AG04449 (cell line): Measurements from ENCODE around the gene NCK1.
"Not testable (repeated sequence)": the region's sequence is repeated elsewhere in the genome, so short reads cannot be mapped to it uniquely, and the experiment has no call there.

Experiments
- CTCF ChIA-PET: fragments of 350-600 bp; formaldehyde crosslinking; extraction: SDS; loops from one replicate; lab custom pipeline; 2021; ENCODE audit warnings: antibody characterized with exemption; lab: Yijun Ruan, JAX
- POLR2A ChIA-PET: fragments of 400-600, 350-600 bp; formaldehyde crosslinking; extraction: SDS; loops from one replicate; lab custom pipeline; 2020; ENCODE audit warnings: antibody characterized with exemption, inconsistent platforms; lab: Yijun Ruan, JAX
- DNase-seq: peaks from one replicate; pipeline ENCODE4 v3.0.0-alpha.2; 2010; ENCODE audit warnings: low read depth, low spot score
- H3K4me3 ChIP-seq: 2 replicates; pipeline ENCODE4 v1.5.1; 2011; ENCODE audit warnings: low read depth, mild to moderate bottlenecking, control low read depth, low read length
- CTCF ChIP-seq: IDR thresholded peaks from one replicate; pipeline ENCODE4 v1.5.1; 2011; ENCODE audit warnings: mild to moderate bottlenecking, moderate library complexity, low read length, control low read depth, inconsistent platforms; ENCODE audit not compliant: insufficient read depth; ENCODE audit errors: missing control alignments

The NCK1 gene

GRCh38 chr3:136893848-136894443, 31.9 kb downstream of the NCK1 start:
- no peak for TF ChIP-seq CTCF
- peak; percentile 21 for DNase-seq
- no peak overlapping the region for H3K4me3 ChIP-seq
- POLR2A ChIA-PET: no interaction called here
- CTCF ChIA-PET: interaction anchor here (0.8 kb wide), 1 partner anchor 120 kb away, joined by 3 read pairs; no protein-coding TSS in a partner anchor

GRCh38 chr3:136897171-136897570, 35.2 kb downstream of the NCK1 start:
- CTCF ChIA-PET: not testable (repeated sequence)

GRCh38 chr3:136898549-136898948, 36.5 kb downstream of the NCK1 start:
- CTCF ChIA-PET: no interaction called here
- POLR2A ChIA-PET: no interaction called here
- no peak for TF ChIP-seq CTCF
- no peak for DNase-seq
- no peak overlapping the region for H3K4me3 ChIP-seq

More at GRCh38 chr3:136897171-136897570, 35.2 kb downstream of the NCK1 start:
- DNase-seq, H3K4me3 ChIP-seq, POLR2A ChIA-PET: not testable (repeated sequence)

- POLR2A ChIA-PET: no interaction called here
- TF ChIP-seq CTCF: no peak
- no peak for DNase-seq
- CTCF ChIA-PET: interaction anchor here (0.6 kb wide), 1 partner anchor 24 kb away, joined by 3 read pairs; no protein-coding TSS in a partner anchor
- H3K4me3 ChIP-seq: no peak overlapping the region
Observed at GRCh38 chr3:136898954-136899353, 36.9 kb downstream of the NCK1 start.

- DNase-seq: no peak
- POLR2A ChIA-PET: no interaction called here
- H3K4me3 ChIP-seq: no peak overlapping the region
- CTCF ChIA-PET: interaction anchor here (0.6 kb wide), 1 partner anchor 24 kb away, joined by 3 read pairs; no protein-coding TSS in a partner anchor
- TF ChIP-seq CTCF: no peak
Observed at GRCh38 chr3:136899622-136900158, 37.7 kb downstream of the NCK1 start.

GRCh38 chr3:136900694-136901093, 38.7 kb downstream of the NCK1 start:
- POLR2A ChIA-PET, H3K4me3 ChIP-seq, CTCF ChIA-PET, DNase-seq: not testable (repeated sequence)

- no peak for DNase-seq
- CTCF ChIA-PET: no interaction called here
- no peak for TF ChIP-seq CTCF
- H3K4me3 ChIP-seq: no peak overlapping the region
- POLR2A ChIA-PET: no interaction called here
Observed at GRCh38 chr3:136901391-136901790, 39.4 kb downstream of the NCK1 start.

- H3K4me3 ChIP-seq, CTCF ChIA-PET, POLR2A ChIA-PET, DNase-seq: not testable (repeated sequence)
Observed at GRCh38 chr3:136902530-136902929, 40.5 kb downstream of the NCK1 start.
